Dendritic cell treated with granulocyte-macrophage colony-stimulating factor and Interleukin-4, amounts not matched to agents 40 ng/mL and 50 ng/mL, for 4 days (primary cell): ENCODE measurements around the gene DOCK1.
"Not testable (repeated sequence)": the region's sequence is repeated elsewhere in the genome, so short reads cannot be mapped to it uniquely, and the experiment has no call there.

ENCODE experiments used
- H3K27ac Mint-ChIP-seq: one replicate; pipeline ENCODE4 v1.8.0; 2022; ENCODE audit warnings: mild to moderate bottlenecking, mixed read lengths
- H3K27me3 Mint-ChIP-seq: one replicate; pipeline ENCODE4 v1.8.0; 2022; ENCODE audit warnings: mild to moderate bottlenecking, mixed read lengths
- H3K36me3 Mint-ChIP-seq: one replicate; pipeline ENCODE4 v1.8.0; 2022; ENCODE audit warnings: low read depth, mixed read lengths
- H3K4me1 Mint-ChIP-seq: one replicate; pipeline ENCODE4 v1.8.0; 2022; ENCODE audit warnings: low read depth, mixed read lengths
- H3K4me3 Mint-ChIP-seq: one replicate; pipeline ENCODE4 v1.8.0; 2022; ENCODE audit warnings: mild to moderate bottlenecking, moderate library complexity, mixed read lengths
- H3K9me3 Mint-ChIP-seq: one replicate; pipeline ENCODE4 v1.8.0; 2022; ENCODE audit warnings: mixed read lengths
- intact Hi-C: fragments of 100-400 bp; cut with micrococcal nuclease; formaldehyde crosslinking; loops from one replicate; pipeline ENCODE4 v1.15.0; 2022

Gene DOCK1

GRCh38 chr10:126892226-126893175 is 12.7 kb upstream of the DOCK1 start:
- no peaks in the 10 kb centered on the region for H3K9me3 Mint-ChIP-seq
- intact Hi-C loops, result no loop called here

GRCh38 chr10:126893206-126893605 is 12.0 kb upstream of the DOCK1 start:
- H3K36me3 Mint-ChIP-seq, result no peaks in the 10 kb centered on the region
- H3K27ac Mint-ChIP-seq, result no peak overlapping the region
- intact Hi-C loops, result no loop called here
- peaks cover 9% of the 10 kb centered on the region for H3K4me1 Mint-ChIP-seq
- no peak overlapping the region for H3K4me3 Mint-ChIP-seq
- H3K27me3 Mint-ChIP-seq, result peaks cover 3% of the 10 kb centered on the region
- H3K9me3 Mint-ChIP-seq, result no peaks in the 10 kb centered on the region

More at GRCh38 chr10:126892226-126893175, 12.7 kb upstream of the DOCK1 start:
- Mint-ChIP-seq H3K4me1 (peaks cover 9% of the 10 kb centered on the region), H3K36me3 (no peaks in the 10 kb centered on the region), H3K4me3 (no peak overlapping the region), H3K27me3 (peaks cover 3% of the 10 kb centered on the region), H3K27ac (no peak overlapping the region)

GRCh38 chr10:126893841-126894240 is 11.4 kb upstream of the DOCK1 start:
- peaks cover 9% of the 10 kb centered on the region for H3K4me1 Mint-ChIP-seq
- no peaks in the 10 kb centered on the region for H3K9me3 Mint-ChIP-seq
- no peak overlapping the region for H3K4me3 Mint-ChIP-seq

GRCh38 chr10:126895214-126895781 is 9.9 kb upstream of the DOCK1 start:
- Mint-ChIP-seq H3K27ac (no peak overlapping the region), H3K27me3 (peaks cover 3% of the 10 kb centered on the region), H3K9me3 (no peaks in the 10 kb centered on the region), H3K4me1 (peaks cover 9% of the 10 kb centered on the region), H3K4me3 (no peak overlapping the region), H3K36me3 (no peaks in the 10 kb centered on the region)
- intact Hi-C loops, result no loop called here

More at GRCh38 chr10:126893841-126894240, 11.4 kb upstream of the DOCK1 start:
- intact Hi-C loops, result no loop called here
- H3K27me3 Mint-ChIP-seq, result peaks cover 3% of the 10 kb centered on the region
- no peaks in the 10 kb centered on the region for H3K36me3 Mint-ChIP-seq
- H3K27ac Mint-ChIP-seq, result no peak overlapping the region

- peaks cover 6% of the 10 kb centered on the region for H3K27me3 Mint-ChIP-seq
- H3K36me3 Mint-ChIP-seq, result no peaks in the 10 kb centered on the region
- H3K9me3 Mint-ChIP-seq, result no peaks in the 10 kb centered on the region
Measured at GRCh38 chr10:126898460-126898859, 6.8 kb upstream of the DOCK1 start.

GRCh38 chr10:126899529-126899928 is 5.7 kb upstream of the DOCK1 start:
- H3K36me3 Mint-ChIP-seq, intact Hi-C loops, H3K9me3 Mint-ChIP-seq: not testable (repeated sequence)

More at GRCh38 chr10:126898460-126898859, 6.8 kb upstream of the DOCK1 start:
- intact Hi-C loops, result no loop called here
- Mint-ChIP-seq H3K4me1 (peaks cover 4% of the 10 kb centered on the region), H3K4me3 (no peak overlapping the region), H3K27ac (no peak overlapping the region)

GRCh38 chr10:126902157-126902556 is 3.1 kb upstream of the DOCK1 start:
- Mint-ChIP-seq H3K27ac (no peak overlapping the region), H3K36me3 (peaks cover 13% of the 10 kb centered on the region), H3K27me3 (peaks cover 36% of the 10 kb centered on the region), H3K9me3 (no peaks in the 10 kb centered on the region), H3K4me3 (no peak overlapping the region), H3K4me1 (peaks cover 28% of the 10 kb centered on the region)
- intact Hi-C loops, result no loop called here

More at GRCh38 chr10:126899529-126899928, 5.7 kb upstream of the DOCK1 start:
- not testable (repeated sequence) for H3K4me3 Mint-ChIP-seq, H3K27ac Mint-ChIP-seq
- H3K27me3 Mint-ChIP-seq, result peaks cover 15% of the 10 kb centered on the region
- H3K4me1 Mint-ChIP-seq, result peaks cover 13% of the 10 kb centered on the region

- peak overlapping the region; percentile 91 for H3K27ac Mint-ChIP-seq
- peak overlapping the region; percentile 71 for H3K4me3 Mint-ChIP-seq
- H3K36me3 Mint-ChIP-seq, result peaks cover 13% of the 10 kb centered on the region
- H3K4me1 Mint-ChIP-seq, result peaks cover 32% of the 10 kb centered on the region
- intact Hi-C loops, result no loop called here
- H3K9me3 Mint-ChIP-seq, result no peaks in the 10 kb centered on the region
- H3K27me3 Mint-ChIP-seq, result peaks cover 39% of the 10 kb centered on the region
Measured at GRCh38 chr10:126903656-126904360, 1.4 kb upstream of the DOCK1 start.

GRCh38 chr10:126904516-126904817 is 761 bp upstream of the DOCK1 start:
- Mint-ChIP-seq H3K4me1 (peaks cover 32% of the 10 kb centered on the region), H3K27ac (peak overlapping the region; percentile 91), H3K4me3 (peak overlapping the region; percentile 71), H3K27me3 (peaks cover 39% of the 10 kb centered on the region), H3K36me3 (peaks cover 13% of the 10 kb centered on the region), H3K9me3 (no peaks in the 10 kb centered on the region)
- intact Hi-C loops, result no loop called here

GRCh38 chr10:126905776-126906703 is 812 bp downstream of the DOCK1 start:
- peaks cover 32% of the 10 kb centered on the region for H3K4me1 Mint-ChIP-seq
- peaks cover 39% of the 10 kb centered on the region for H3K27me3 Mint-ChIP-seq
- H3K4me3 Mint-ChIP-seq, result peak overlapping the region; percentile 69
- intact Hi-C loops, result no loop called here
- H3K27ac Mint-ChIP-seq, result peak overlapping the region; percentile 91
- H3K36me3 Mint-ChIP-seq, result peaks cover 13% of the 10 kb centered on the region
- no peaks in the 10 kb centered on the region for H3K9me3 Mint-ChIP-seq

- no peaks in the 10 kb centered on the region for H3K9me3 Mint-ChIP-seq
- H3K4me1 Mint-ChIP-seq, result peaks cover 32% of the 10 kb centered on the region
- H3K4me3 Mint-ChIP-seq, result peak overlapping the region; percentile 69
- peaks cover 13% of the 10 kb centered on the region for H3K36me3 Mint-ChIP-seq
- intact Hi-C loops, result no loop called here
- H3K27me3 Mint-ChIP-seq, result peaks cover 38% of the 10 kb centered on the region
- no peak overlapping the region for H3K27ac Mint-ChIP-seq
Measured at GRCh38 chr10:126906704-126907422, 1.6 kb downstream of the DOCK1 start.

GRCh38 chr10:126907423-126907970 is 2.3 kb downstream of the DOCK1 start:
- no peak overlapping the region for H3K4me3 Mint-ChIP-seq
- H3K4me1 Mint-ChIP-seq, result peaks cover 32% of the 10 kb centered on the region
- no peaks in the 10 kb centered on the region for H3K9me3 Mint-ChIP-seq
- no peak overlapping the region for H3K27ac Mint-ChIP-seq
- peaks cover 13% of the 10 kb centered on the region for H3K36me3 Mint-ChIP-seq
- H3K27me3 Mint-ChIP-seq, result peaks cover 36% of the 10 kb centered on the region
- intact Hi-C loops, result no loop called here
